IPS-20b (cell line): ENCODE measurements around the gene PIGT.

ENCODE experiments used
- H3K27ac ChIP-seq: one replicate; pipeline ENCODE4 v1.5.1; 2013; ENCODE audit warnings: low read length
- H3K27me3 ChIP-seq: 2 replicates; pipeline ENCODE4 v1.6.1; 2013; ENCODE audit warnings: mild to moderate bottlenecking, low read length, inconsistent platforms; ENCODE audit not compliant: insufficient read depth
- H3K36me3 ChIP-seq: 2 replicates; pipeline ENCODE4 v1.6.1; 2013; ENCODE audit warnings: low read depth, mild to moderate bottlenecking, inconsistent platforms, low read length, moderate library complexity; ENCODE audit not compliant: insufficient read depth
- H3K4me1 ChIP-seq: 2 replicates; pipeline ENCODE4 v1.6.1; 2013; ENCODE audit warnings: mild to moderate bottlenecking, control low read depth, inconsistent platforms, low read length, moderate library complexity; ENCODE audit not compliant: insufficient read depth
- H3K4me3 ChIP-seq: 2 replicates; pipeline ENCODE4 v1.5.1; 2013; ENCODE audit warnings: mild to moderate bottlenecking, low read length, inconsistent platforms
- H3K9ac ChIP-seq: 2 replicates; pipeline ENCODE4 v1.6.1; 2013; ENCODE audit warnings: low read depth, mild to moderate bottlenecking, inconsistent platforms, low read length, moderate library complexity
- H3K9me3 ChIP-seq: 2 replicates; pipeline ENCODE4 v1.6.1; 2013; ENCODE audit warnings: mild to moderate bottlenecking, low read depth, low read length, inconsistent platforms; ENCODE audit not compliant: insufficient read depth

PIGT gene

DNA sequence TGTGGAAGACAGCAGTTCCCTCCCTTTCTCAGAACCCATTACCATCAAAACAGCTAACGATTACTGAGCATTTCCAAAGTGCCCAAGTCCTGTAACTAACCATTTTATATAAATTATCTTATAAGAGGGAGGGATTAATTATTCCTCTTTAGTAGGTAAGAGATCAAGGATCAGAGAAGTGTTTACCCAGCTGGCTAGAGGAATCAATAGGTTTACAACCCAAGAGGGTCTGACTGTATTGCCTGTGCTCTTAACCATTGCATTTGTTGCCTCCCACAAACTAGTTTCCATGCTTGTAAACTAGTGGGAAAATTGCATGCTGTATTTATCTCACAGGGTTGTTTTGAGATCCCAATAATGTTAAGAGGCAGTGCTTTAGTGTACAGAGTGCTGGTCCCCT is 11.5 kb upstream of the PIGT start:
- H3K9me3 ChIP-seq = peaks cover 19% of the 10 kb centered on the region

DNA sequence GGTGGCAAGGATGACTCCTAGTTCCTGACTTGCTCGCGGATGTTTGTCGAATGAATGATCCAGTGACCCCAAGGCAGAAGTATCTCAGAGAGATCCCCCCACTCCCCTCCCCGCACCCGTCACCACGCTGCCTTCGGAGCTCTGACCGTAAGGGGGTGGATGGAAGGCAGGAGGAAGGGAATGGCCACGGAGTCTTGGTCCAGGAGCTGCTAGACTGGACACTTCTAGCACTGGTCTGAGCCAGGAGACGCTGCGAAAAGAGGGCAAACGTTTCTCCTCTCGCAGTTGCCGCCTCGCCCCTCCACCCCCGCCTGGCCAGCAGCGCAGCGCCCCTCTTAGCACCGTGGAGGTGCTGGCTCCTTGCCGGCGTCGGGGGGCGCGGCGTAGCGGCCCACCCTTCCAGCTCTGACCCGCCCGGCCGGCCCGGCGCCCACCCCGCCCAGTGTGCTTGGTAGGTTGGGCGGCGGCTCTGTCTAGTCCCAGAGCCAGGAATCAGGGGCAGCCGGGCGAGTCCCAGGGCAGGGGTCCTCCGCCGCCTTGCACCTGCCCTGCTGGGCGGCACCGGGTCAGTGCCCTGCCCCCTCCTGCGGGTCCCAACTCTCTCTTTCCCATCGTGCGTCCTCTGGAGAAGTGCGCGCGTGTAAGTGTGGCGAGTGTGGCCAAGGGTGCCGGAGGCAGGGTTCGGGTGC is 10.2 kb upstream of the PIGT start:
- no peak overlapping the region for H3K27ac ChIP-seq
- peak overlapping the region; percentile 90; the same call in 1 of the 2 replicates for H3K9ac ChIP-seq
- peaks cover 22% of the 10 kb centered on the region for H3K36me3 ChIP-seq
- peaks cover 50% of the 10 kb centered on the region for H3K27me3 ChIP-seq
- peak overlapping the region; percentile 91 for H3K4me3 ChIP-seq
- H3K4me1 ChIP-seq = peaks cover 4% of the 10 kb centered on the region; the same call in 1 of the 2 replicates
- peaks cover 6% of the 10 kb centered on the region for H3K9me3 ChIP-seq

More for the DNA sequence above, 11.5 kb upstream of the PIGT start:
- H3K36me3 ChIP-seq = peaks cover 10% of the 10 kb centered on the region
- no peak overlapping the region for H3K4me3 ChIP-seq
- no peak overlapping the region for H3K27ac ChIP-seq
- H3K4me1 ChIP-seq = peaks cover 4% of the 10 kb centered on the region; the same call in 1 of the 2 replicates
- H3K27me3 ChIP-seq = peaks cover 50% of the 10 kb centered on the region
- H3K9ac ChIP-seq = no peak overlapping the region

DNA sequence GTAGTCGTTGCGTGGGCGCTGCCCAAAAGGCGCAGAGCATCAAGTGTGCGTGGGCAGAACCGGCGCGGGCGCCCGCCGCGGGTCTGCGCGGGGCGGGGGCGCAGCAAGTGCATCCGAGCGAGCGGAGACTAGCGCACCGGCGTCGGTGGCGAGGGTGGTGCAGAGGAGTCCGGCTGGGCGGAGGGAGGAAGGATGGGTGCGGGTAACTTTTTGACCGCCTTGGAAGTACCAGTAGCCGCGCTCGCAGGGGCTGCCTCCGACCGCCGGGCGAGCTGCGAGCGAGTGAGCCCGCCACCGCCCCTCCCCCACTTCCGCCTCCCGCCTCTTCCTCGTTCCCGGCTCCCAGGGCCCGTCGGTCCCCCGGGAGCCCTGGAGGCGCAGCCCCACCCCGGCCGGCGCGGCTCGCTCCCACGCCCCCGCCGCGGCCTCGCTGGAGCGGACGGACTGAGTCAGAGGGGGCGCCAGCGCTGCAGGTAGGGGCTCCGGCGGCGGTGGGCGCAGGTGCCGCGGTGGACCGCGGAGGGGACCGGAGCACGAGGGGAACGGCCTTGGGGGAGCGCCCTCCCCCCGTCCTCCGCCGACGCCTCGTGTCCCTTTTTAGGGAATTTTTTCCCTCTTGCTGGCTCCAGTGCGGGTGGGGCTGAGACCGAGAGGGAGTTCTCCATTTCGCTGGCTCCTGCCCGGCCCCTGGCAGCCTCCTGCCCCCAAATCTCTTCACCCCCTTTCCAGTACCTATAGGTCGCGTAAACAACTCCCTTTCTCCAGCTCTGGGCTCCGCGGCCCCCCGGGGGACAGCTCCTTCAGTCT is 9.5 kb upstream of the PIGT start:
- peaks cover 4% of the 10 kb centered on the region; the same call in 1 of the 2 replicates for H3K4me1 ChIP-seq
- H3K36me3 ChIP-seq = peaks cover 28% of the 10 kb centered on the region
- H3K9me3 ChIP-seq = no peaks in the 10 kb centered on the region
- peak overlapping the region; percentile 91 for H3K4me3 ChIP-seq
- H3K27me3 ChIP-seq = peaks cover 50% of the 10 kb centered on the region
- H3K27ac ChIP-seq = no peak overlapping the region
- peak overlapping the region; percentile 90 for H3K9ac ChIP-seq

DNA sequence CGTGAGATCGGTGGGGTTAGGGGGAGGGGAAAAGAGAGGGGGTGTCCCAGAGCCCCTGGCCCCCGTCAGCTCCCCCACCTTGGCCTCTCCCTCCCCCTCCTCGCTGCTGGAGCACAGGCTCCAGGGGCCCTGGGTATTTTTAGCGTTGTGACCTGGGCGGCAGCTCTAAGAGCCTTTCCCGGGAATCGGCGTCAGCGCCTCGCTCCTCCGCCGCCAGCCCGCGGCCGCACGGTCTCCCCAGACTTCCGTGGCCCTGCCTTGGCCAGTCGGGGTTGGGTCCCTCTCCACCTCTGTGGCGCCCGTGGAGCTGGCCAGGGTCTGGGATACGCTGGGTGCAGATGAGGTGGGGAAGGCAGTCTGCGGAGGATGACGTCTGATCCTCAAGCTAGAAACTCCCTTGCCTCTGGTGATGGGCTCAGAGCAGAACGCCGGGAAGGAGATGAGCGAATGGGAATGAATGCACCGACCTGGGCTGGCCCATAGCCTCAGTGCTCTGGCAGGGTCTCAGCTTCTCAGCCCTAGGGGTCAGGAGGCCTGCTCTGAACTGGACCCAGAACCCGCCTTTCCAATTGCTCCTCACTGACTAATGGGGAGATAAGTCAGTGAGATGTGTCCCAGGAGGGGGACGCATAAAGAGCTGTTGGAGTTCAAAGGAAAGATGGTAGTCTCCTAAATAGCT is 8.7 kb upstream of the PIGT start:
- Histone ChIP-seq H3K4me1 (peaks cover 4% of the 10 kb centered on the region; the same call in 1 of the 2 replicates), H3K36me3 (peaks cover 28% of the 10 kb centered on the region), H3K4me3 (peak overlapping the region; percentile 91), H3K9ac (peak overlapping the region; percentile 90; the same call in 1 of the 2 replicates), H3K9me3 (no peaks in the 10 kb centered on the region), H3K27ac (no peak overlapping the region), H3K27me3 (peaks cover 50% of the 10 kb centered on the region)

GRCh38 chr20:45407783-45408645 is 7.9 kb upstream of the PIGT start, which contains the start of gene DBNDD2:
Gene DBNDD2 (plus strand): TSS chr20:45408289. CDS start chr20:45408468, 179 bp downstream.
- Histone ChIP-seq H3K9me3 (no peaks in the 10 kb centered on the region), H3K27ac (no peak within 1 kb of the TSS), H3K4me3 (peak within 1 kb of the TSS; percentile 91), H3K9ac (peak within 1 kb of the TSS; percentile 90; the same call in 1 of the 2 replicates), H3K27me3 (peaks cover 49% of the 10 kb centered on the region), H3K36me3 (peaks cover 28% of the 10 kb centered on the region), H3K4me1 (peaks cover 4% of the 10 kb centered on the region; the same call in 1 of the 2 replicates)

DNA sequence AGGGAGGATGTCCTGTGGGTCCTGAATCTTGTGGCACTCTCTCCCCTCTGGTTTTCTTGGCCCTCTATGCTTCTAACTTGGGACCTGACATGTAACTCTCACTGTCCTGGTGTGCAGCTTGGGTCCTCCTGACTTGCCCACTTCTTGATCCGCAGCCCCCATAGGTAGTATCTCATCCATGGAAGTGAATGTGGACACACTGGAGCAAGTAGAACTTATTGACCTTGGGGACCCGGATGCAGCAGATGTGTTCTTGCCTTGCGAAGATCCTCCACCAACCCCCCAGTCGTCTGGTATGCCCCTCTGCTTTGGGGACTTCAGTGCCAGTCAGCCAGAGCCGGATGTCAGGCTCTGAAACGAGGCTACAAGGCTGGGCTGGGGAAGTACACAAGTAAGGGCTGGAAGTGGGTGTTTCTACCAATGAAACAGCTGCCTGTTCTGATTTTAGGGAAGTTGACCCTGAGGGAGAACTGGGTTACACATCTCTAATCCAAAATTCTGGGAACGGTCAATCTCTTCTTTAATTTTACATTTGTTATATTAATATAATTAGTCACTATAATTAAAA is 7.2 kb upstream of the PIGT start:
- H3K4me1 ChIP-seq = peaks cover 4% of the 10 kb centered on the region; the same call in 1 of the 2 replicates
- no peak overlapping the region for H3K27ac ChIP-seq
- H3K4me3 ChIP-seq = no peak overlapping the region
- peaks cover 44% of the 10 kb centered on the region for H3K27me3 ChIP-seq
- H3K9ac ChIP-seq = no peak overlapping the region
- H3K36me3 ChIP-seq = peaks cover 28% of the 10 kb centered on the region
- no peaks in the 10 kb centered on the region for H3K9me3 ChIP-seq

- Histone ChIP-seq H3K9me3 (no peaks in the 10 kb centered on the region), H3K27ac (no peak overlapping the region), H3K36me3 (peaks cover 28% of the 10 kb centered on the region), H3K9ac (no peak overlapping the region), H3K27me3 (peaks cover 34% of the 10 kb centered on the region), H3K4me3 (no peak overlapping the region), H3K4me1 (peaks cover 4% of the 10 kb centered on the region; the same call in 1 of the 2 replicates)
Observed at GRCh38 chr20:45409521-45410272, 6.2 kb upstream of the PIGT start.

DNA sequence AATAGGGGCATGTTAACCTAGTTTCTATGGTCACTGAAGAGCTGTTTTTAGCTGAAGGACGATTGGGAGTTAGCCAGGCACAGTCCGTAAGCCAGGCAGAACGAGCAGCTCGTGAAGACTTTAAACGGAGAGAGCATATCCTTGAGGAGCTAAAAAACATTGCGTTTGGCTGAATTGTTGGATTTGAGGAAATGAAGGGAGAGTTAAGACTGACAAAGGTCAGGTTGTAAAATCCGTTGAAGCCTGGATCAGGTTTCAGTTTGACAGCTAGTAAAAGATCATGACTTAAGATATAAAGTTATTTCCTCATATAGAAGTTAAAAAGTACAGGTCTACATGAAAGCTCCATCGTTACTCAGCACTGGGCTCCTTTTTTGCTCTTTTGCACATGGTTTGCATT is 5.1 kb upstream of the PIGT start:
- peaks cover 4% of the 10 kb centered on the region; the same call in 1 of the 2 replicates for H3K4me1 ChIP-seq
- H3K36me3 ChIP-seq = peaks cover 28% of the 10 kb centered on the region
- H3K27ac ChIP-seq = no peak overlapping the region
- H3K4me3 ChIP-seq = no peak overlapping the region
- no peaks in the 10 kb centered on the region for H3K9me3 ChIP-seq
- H3K9ac ChIP-seq = no peak overlapping the region
- H3K27me3 ChIP-seq = peaks cover 22% of the 10 kb centered on the region

- Histone ChIP-seq H3K4me1 (peaks cover 4% of the 10 kb centered on the region; the same call in 1 of the 2 replicates), H3K9me3 (no peaks in the 10 kb centered on the region), H3K27ac (no peak overlapping the region), H3K4me3 (no peak overlapping the region), H3K9ac (no peak overlapping the region), H3K36me3 (peaks cover 28% of the 10 kb centered on the region), H3K27me3 (peaks cover 4% of the 10 kb centered on the region; the same call in 1 of the 2 replicates)
Observed at GRCh38 chr20:45412653-45413052, 3.3 kb upstream of the PIGT start.

DNA sequence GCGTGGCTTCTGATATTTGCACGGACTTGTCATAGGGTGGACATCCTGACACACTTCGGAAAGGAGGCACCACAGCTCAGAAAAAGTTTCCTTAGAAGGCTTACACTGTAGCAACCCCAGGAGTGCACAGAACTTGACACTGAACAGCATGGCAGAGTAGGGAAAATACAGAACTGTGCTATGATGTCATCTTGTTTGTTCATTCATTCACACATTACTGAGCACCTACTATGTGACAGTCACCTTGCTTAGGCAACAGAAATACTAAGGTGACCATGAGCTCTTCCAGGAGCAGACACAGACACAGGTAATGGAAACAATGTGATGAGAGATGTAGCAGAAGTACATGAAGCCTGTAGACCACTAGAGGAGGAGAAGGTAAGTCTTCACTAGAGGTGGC is 2.5 kb upstream of the PIGT start:
- peaks cover 30% of the 10 kb centered on the region for H3K36me3 ChIP-seq
- H3K9ac ChIP-seq = no peak overlapping the region
- H3K9me3 ChIP-seq = no peaks in the 10 kb centered on the region
- no peak overlapping the region for H3K27ac ChIP-seq
- H3K4me1 ChIP-seq = 0 out of 2 replicates have a peak, but pooled peaks cover 3% of the 10 kb centered on the region
- H3K27me3 ChIP-seq = no peaks in the 10 kb centered on the region
- H3K4me3 ChIP-seq = no peak overlapping the region
